IPS-18a (cell line): ENCODE measurements around the gene SCAPER.

Experiments used
- H3K27ac ChIP-seq: one replicate; pipeline ENCODE4 v1.5.1; 2013; ENCODE audit warnings: low read length
- H3K27me3 ChIP-seq: one replicate; pipeline ENCODE4 v1.6.1; 2013; ENCODE audit warnings: mild to moderate bottlenecking, low read length; ENCODE audit not compliant: control insufficient read depth, insufficient read depth
- H3K36me3 ChIP-seq: one replicate; pipeline ENCODE4 v1.6.1; 2013; ENCODE audit warnings: low read depth, low read length; ENCODE audit not compliant: control insufficient read depth
- H3K4me1 ChIP-seq: one replicate; pipeline ENCODE4 v1.6.1; 2013; ENCODE audit warnings: low read depth, low read length; ENCODE audit not compliant: control insufficient read depth
- H3K4me3 ChIP-seq: one replicate; pipeline ENCODE4 v1.5.1; 2013; ENCODE audit warnings: low read length
- H3K9ac ChIP-seq: one replicate; pipeline ENCODE4 v1.6.1; 2013; ENCODE audit warnings: mild to moderate bottlenecking, low read length, moderate library complexity
- H3K9me3 ChIP-seq: one replicate; pipeline ENCODE4 v1.6.1; 2013; ENCODE audit warnings: low read depth, low read length; ENCODE audit not compliant: control insufficient read depth

SCAPER gene

DNA sequence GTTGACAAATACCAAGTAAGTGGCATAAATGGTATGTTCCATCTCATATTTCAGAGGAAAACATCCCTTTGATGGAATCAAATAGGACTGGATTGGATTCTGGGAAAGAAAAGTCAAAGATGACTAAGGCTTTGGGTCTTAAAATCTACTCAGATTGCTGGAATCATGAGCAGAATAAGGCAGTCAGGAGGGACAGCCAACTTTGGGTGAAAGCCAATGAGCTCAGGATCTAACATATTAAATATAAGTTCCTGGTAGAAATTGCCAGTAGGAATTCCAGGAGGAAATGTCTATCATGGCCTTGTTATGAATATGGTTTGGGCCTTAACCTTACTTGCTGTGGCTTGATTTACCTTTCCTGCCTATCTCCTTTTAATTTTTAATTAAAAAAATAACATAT is 513.3 kb downstream of the SCAPER start:
- no peaks in the 10 kb centered on the region for H3K4me1 ChIP-seq
- H3K9ac ChIP-seq, result no peak overlapping the region
- H3K27me3 ChIP-seq, result no peaks in the 10 kb centered on the region
- no peak overlapping the region for H3K27ac ChIP-seq
- H3K36me3 ChIP-seq, result no peaks in the 10 kb centered on the region
- H3K9me3 ChIP-seq, result no peaks in the 10 kb centered on the region
- no peak overlapping the region for H3K4me3 ChIP-seq

DNA sequence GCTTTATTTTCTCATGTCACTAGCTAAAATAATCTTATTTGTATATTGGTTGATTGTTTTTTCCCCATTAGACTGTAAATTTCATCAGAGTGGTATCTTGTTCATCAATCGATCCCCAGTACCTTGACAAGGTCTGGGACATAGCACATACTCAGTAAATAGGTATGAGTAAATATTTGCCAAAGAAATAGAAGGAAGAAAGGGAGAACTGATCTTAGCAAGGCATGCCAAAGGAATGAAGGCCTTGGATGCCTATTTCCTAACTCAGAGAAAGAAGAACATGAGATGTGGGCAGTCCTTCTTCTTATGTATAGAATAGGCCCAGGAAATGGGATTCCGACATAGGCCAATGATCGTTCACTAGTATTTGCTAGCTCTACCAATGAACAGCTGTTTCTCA is 513.8 kb downstream of the SCAPER start:
- Histone ChIP-seq H3K36me3 (no peaks in the 10 kb centered on the region), H3K9me3 (no peaks in the 10 kb centered on the region), H3K9ac (no peak overlapping the region), H3K27ac (no peak overlapping the region), H3K4me1 (no peaks in the 10 kb centered on the region), H3K4me3 (no peak overlapping the region), H3K27me3 (no peaks in the 10 kb centered on the region)

DNA sequence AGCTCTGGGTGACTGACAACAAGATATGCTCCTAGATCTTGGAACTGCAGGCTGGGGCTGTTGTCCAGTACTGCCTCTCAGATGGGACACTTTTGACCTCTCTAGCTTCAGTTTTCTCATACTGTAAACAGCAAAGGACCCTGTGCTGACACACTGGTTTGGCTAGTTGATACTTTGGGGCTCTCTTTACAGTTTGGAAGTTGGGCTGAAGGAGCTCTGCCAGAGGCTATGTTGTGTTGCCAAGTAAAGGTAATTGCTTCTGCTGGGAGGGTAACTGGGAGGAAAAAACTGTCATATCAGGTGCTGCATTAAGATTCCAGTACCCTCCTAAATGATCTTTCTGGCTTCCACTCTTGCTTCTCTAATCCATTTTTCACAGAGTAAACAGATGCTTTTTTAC is 514.6 kb downstream of the SCAPER start:
- no peak overlapping the region for H3K9ac ChIP-seq
- no peak overlapping the region for H3K27ac ChIP-seq

GRCh38 chr15:76386926-76387325 is 518.2 kb downstream of the SCAPER start:
- Histone ChIP-seq H3K27me3 (no peaks in the 10 kb centered on the region), H3K9ac (no peak overlapping the region), H3K4me1 (no peaks in the 10 kb centered on the region), H3K4me3 (no peak overlapping the region), H3K9me3 (no peaks in the 10 kb centered on the region), H3K27ac (no peak overlapping the region), H3K36me3 (no peaks in the 10 kb centered on the region)

More for the DNA sequence above, 514.6 kb downstream of the SCAPER start:
- H3K36me3 ChIP-seq, result no peaks in the 10 kb centered on the region
- H3K4me3 ChIP-seq, result no peak overlapping the region
- no peaks in the 10 kb centered on the region for H3K9me3 ChIP-seq
- H3K4me1 ChIP-seq, result no peaks in the 10 kb centered on the region
- no peaks in the 10 kb centered on the region for H3K27me3 ChIP-seq

GRCh38 chr15:76386178-76386577 is 519.0 kb downstream of the SCAPER start:
- no peak overlapping the region for H3K27ac ChIP-seq
- H3K4me3 ChIP-seq, result no peak overlapping the region
- no peak overlapping the region for H3K9ac ChIP-seq
- H3K9me3 ChIP-seq, result no peaks in the 10 kb centered on the region
- H3K27me3 ChIP-seq, result no peaks in the 10 kb centered on the region
- H3K4me1 ChIP-seq, result no peaks in the 10 kb centered on the region
- no peaks in the 10 kb centered on the region for H3K36me3 ChIP-seq

DNA sequence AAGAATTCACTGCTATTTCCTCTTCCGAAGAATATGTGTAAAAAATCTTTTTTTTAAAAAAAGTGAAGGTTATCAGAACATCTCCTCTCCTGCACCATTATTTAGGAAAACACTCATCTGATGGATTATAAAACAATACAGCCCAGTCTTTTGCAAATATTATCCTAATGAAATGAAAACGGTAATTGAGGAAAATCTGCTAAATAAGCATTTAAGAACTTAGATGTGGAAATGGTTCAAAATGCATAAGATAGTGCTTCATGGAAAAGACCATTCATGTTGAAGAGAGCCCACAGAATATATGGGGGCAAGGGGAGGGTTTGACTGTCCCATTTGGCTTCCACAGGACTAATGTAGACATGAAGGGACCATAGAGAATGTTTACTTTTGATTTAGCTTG is 520.7 kb downstream of the SCAPER start:
- no peaks in the 10 kb centered on the region for H3K36me3 ChIP-seq
- no peak overlapping the region for H3K27ac ChIP-seq
- H3K9me3 ChIP-seq, result no peaks in the 10 kb centered on the region
- no peaks in the 10 kb centered on the region for H3K27me3 ChIP-seq
- H3K4me1 ChIP-seq, result no peaks in the 10 kb centered on the region
- H3K9ac ChIP-seq, result no peak overlapping the region
- no peak overlapping the region for H3K4me3 ChIP-seq

GRCh38 chr15:76382987-76383728 is 522.0 kb downstream of the SCAPER start:
- no peak overlapping the region for H3K4me3 ChIP-seq
- H3K4me1 ChIP-seq, result no peaks in the 10 kb centered on the region
- H3K9ac ChIP-seq, result no peak overlapping the region
- no peak overlapping the region for H3K27ac ChIP-seq
- no peaks in the 10 kb centered on the region for H3K27me3 ChIP-seq
- no peaks in the 10 kb centered on the region for H3K36me3 ChIP-seq
- no peaks in the 10 kb centered on the region for H3K9me3 ChIP-seq

GRCh38 chr15:76381366-76381765 is 523.8 kb downstream of the SCAPER start:
- no peak overlapping the region for H3K9ac ChIP-seq
- H3K4me3 ChIP-seq, result no peak overlapping the region
- H3K4me1 ChIP-seq, result no peaks in the 10 kb centered on the region
- H3K27ac ChIP-seq, result no peak overlapping the region
- H3K27me3 ChIP-seq, result no peaks in the 10 kb centered on the region
- no peaks in the 10 kb centered on the region for H3K36me3 ChIP-seq
- H3K9me3 ChIP-seq, result no peaks in the 10 kb centered on the region

- Histone ChIP-seq H3K9ac (no peak overlapping the region), H3K27ac (no peak overlapping the region), H3K4me3 (no peak overlapping the region), H3K36me3 (no peaks in the 10 kb centered on the region), H3K4me1 (no peaks in the 10 kb centered on the region), H3K9me3 (no peaks in the 10 kb centered on the region), H3K27me3 (no peaks in the 10 kb centered on the region)
These were observed 524.9 kb downstream of the SCAPER start for GRCh38 chr15:76380249-76380648.

DNA sequence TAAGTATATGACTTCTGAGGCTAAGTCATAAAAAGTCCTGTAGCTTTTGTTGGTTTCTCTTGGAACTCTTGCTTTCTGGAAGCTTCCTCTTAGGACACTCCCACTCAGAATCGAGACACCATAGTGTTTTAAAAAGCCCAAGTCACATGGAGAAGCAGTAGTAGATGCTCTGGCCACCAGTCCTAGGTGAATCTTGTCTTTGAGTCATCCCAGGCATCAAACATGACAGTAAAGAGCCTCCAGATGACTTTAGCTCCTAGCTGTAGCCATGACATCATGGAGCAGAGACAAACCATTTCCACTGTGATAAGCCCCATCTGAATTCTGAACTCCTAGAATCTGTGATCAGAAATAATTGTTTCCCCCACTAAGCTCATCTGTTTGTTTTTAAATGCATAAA is 526.4 kb downstream of the SCAPER start:
- Histone ChIP-seq H3K9ac (no peak overlapping the region), H3K27me3 (no peaks in the 10 kb centered on the region)

GRCh38 chr15:76377751-76378150 is 527.4 kb downstream of the SCAPER start:
- Histone ChIP-seq H3K9ac (no peak overlapping the region), H3K4me3 (no peak overlapping the region), H3K27ac (no peak overlapping the region), H3K4me1 (no peaks in the 10 kb centered on the region), H3K27me3 (no peaks in the 10 kb centered on the region), H3K36me3 (no peaks in the 10 kb centered on the region), H3K9me3 (no peaks in the 10 kb centered on the region)

More for the DNA sequence above, 526.4 kb downstream of the SCAPER start:
- no peaks in the 10 kb centered on the region for H3K36me3 ChIP-seq
- no peaks in the 10 kb centered on the region for H3K9me3 ChIP-seq
- no peak overlapping the region for H3K27ac ChIP-seq
- H3K4me1 ChIP-seq, result no peaks in the 10 kb centered on the region
- no peak overlapping the region for H3K4me3 ChIP-seq

DNA sequence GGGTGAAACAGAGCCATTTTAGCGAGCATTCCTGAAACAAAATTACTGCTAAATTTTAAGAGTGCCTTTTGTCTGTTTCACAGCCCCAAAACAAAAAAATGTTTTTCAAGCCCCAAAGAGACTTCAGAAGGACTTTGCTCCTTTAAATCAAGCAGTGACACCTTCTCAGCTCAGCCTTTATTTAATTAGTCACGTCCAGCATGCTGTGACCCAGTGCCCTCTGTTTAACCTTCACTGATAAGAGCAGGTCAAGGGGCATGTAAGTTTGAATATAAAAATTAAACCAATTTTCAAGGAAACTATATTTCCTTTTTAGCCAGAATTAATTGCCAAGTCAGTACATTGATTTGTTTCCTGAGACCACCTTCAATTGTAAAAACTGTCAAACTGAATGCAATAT is 527.9 kb downstream of the SCAPER start:
- Histone ChIP-seq H3K36me3 (no peaks in the 10 kb centered on the region), H3K27me3 (no peaks in the 10 kb centered on the region), H3K27ac (no peak overlapping the region), H3K9ac (no peak overlapping the region), H3K4me3 (no peak overlapping the region), H3K4me1 (no peaks in the 10 kb centered on the region), H3K9me3 (no peaks in the 10 kb centered on the region)
